ENCODE measurements around the gene NUDT17. TPM values are rescaled to one million over a fixed set of nuclear protein-coding genes. Genes with fewer than 3 reads are reported as not detected.

The NUDT17 gene
- total RNA-seq, 1 experiment from 2014 or later: 1.8 TPM

DNA sequence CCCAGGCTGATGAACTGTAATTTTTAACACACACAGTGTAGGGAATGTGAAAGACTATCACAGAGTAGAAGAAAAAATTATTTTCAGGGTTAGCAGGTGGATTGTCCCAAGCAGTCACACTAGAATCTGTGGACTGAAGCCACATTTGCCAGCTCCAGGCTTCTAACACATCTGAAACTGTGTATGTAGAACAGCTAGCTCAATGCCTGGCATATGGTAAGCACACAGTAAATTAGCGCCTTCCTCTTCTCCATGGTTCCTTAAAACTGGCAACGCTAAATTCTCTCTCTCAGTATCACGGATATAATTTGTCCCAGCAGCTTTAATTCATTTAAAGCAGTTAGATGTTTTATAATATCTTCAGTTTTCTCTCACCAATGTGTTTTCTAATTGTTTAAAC is 2.4 kb upstream of the NUDT17 start:
- no peaks in the 10 kb centered on the region for H3K79me2 ChIP-seq (ENCODE audit: insufficient read depth, low read length)
- H3K9me3 ChIP-seq (ENCODE audit: control insufficient read depth in 1 of 2, insufficient read depth in 1 of 2, low read depth in 1 of 2, low read length in 2 of 2): no peaks in the 10 kb centered on the region
- ChIA-PET RAD21 (ENCODE audit: low non-redundant PET in 1 of 2, low total read pairs in 2 of 2, uncharacterized antibody in 2 of 2, unreplicated experiment in 2 of 2) (interaction anchor here in 1 of 2 experiments (0.6 kb wide), 1 partner anchor 9 kb away, joined by 4 read pairs; no protein-coding TSS in a partner anchor), CTCF (interaction anchor here (0.6 to 7.6 kb wide), 5 partner anchors 8 to 169 kb away, joined by 3 to 87 read pairs (median 3); partner anchors contain the start of gene PIAS3), POLR2A (interaction anchor here (0.9 kb wide), 1 partner anchor 16 kb away, joined by 3 read pairs; the partner anchor contains the start of gene PIAS3)
- no peak for TF ChIP-seq POLR2A (IDR thresholded peaks at IDR 0.05; ENCODE audit: borderline replicate concordance, extremely low read depth, insufficient read depth, insufficient read length)
- TF ChIP-seq FOSL1 (IDR thresholded peaks at IDR 0.05; ENCODE audit: low read depth): no peak
- TF ChIP-seq ZFX (IDR thresholded peaks at IDR 0.05): no peak
- TF ChIP-seq TCF7L2 (IDR thresholded peaks at IDR 0.05; ENCODE audit: borderline replicate concordance, extremely low read depth, insufficient read depth, insufficient read length): no peak
- no peak for TF ChIP-seq ELF1 (IDR thresholded peaks at IDR 0.05; ENCODE audit: borderline replicate concordance, low read depth)
- no peak for TF ChIP-seq SP1 (IDR thresholded peaks at IDR 0.05; ENCODE audit: low read depth)
- ATAC-seq (no peak), DNase-seq (ENCODE audit: low read depth, low spot score) (no peak)
- BruUV-seq (replicated peaks): no TSS peak
- peaks cover 4 to 14% of the 10 kb centered on the region in 2 experiments for H3K4me1 ChIP-seq (ENCODE audit: control insufficient read depth in 1 of 2, insufficient read depth in 2 of 2, low read length in 2 of 2)
- H3K27ac ChIP-seq (ENCODE audit: low read depth, low read length): no peak overlapping the region
- no peak overlapping the region for H3K4me2 ChIP-seq (ENCODE audit: low read length)
- peaks cover 27 to 34% of the 10 kb centered on the region in 2 experiments for H3K36me3 ChIP-seq (ENCODE audit: control insufficient read depth in 1 of 2, insufficient read depth in 2 of 2, low read length in 2 of 2)
- no peaks in the 10 kb centered on the region for H4K20me1 ChIP-seq (ENCODE audit: insufficient read depth)
- H3K27me3 ChIP-seq (ENCODE audit: insufficient read depth, low read length): no peaks in the 10 kb centered on the region
- no peak overlapping the region for H2AFZ ChIP-seq (ENCODE audit: low read depth, low read length, poor library complexity, severe bottlenecking)
- no peak overlapping the region for H3K9ac ChIP-seq (ENCODE audit: low read length)
- intact Hi-C loops (cut with micrococcal nuclease): no loop called here
- H3K9me2 ChIP-seq (ENCODE audit: insufficient read depth): no peaks in the 10 kb centered on the region
- no peak overlapping the region for H3K4me3 ChIP-seq (replicated peaks in 1 of 2; ENCODE audit: low read depth in 1 of 2, low read length in 2 of 2)

- DNase-seq (ENCODE audit: low read depth, low spot score) (no peak), ATAC-seq (peak; percentile 48)
- Histone ChIP-seq H3K4me1 (ENCODE audit: control insufficient read depth in 1 of 2, insufficient read depth in 2 of 2, low read length in 2 of 2) (peaks cover 4 to 14% of the 10 kb centered on the region in 2 experiments), H3K4me2 (ENCODE audit: low read length) (peak overlapping the region; percentile 81), H3K9me3 (ENCODE audit: control insufficient read depth in 1 of 2, insufficient read depth in 1 of 2, low read depth in 1 of 2, low read length in 2 of 2) (no peaks in the 10 kb centered on the region), H3K36me3 (ENCODE audit: control insufficient read depth in 1 of 2, insufficient read depth in 2 of 2, low read length in 2 of 2) (peaks cover 32% of the 10 kb centered on the region in 2 experiments), H2AFZ (ENCODE audit: low read depth, low read length, poor library complexity, severe bottlenecking) (no peak overlapping the region), H3K4me3 (replicated peaks in 1 of 2; ENCODE audit: low read depth in 1 of 2, low read length in 2 of 2) (peak overlapping the region in 1 of 2 experiments; percentile 49; a peak in 2 of 4 replicates), H4K20me1 (ENCODE audit: insufficient read depth) (no peaks in the 10 kb centered on the region), H3K79me2 (ENCODE audit: insufficient read depth, low read length) (no peaks in the 10 kb centered on the region), H3K9me2 (ENCODE audit: insufficient read depth) (no peaks in the 10 kb centered on the region), H3K27me3 (ENCODE audit: insufficient read depth, low read length) (no peaks in the 10 kb centered on the region), H3K9ac (ENCODE audit: low read length) (peak overlapping the region; percentile 35; the same call in 1 of the 2 replicates), H3K27ac (ENCODE audit: low read depth, low read length) (no peak overlapping the region)
- TF ChIP-seq POLR2A (IDR thresholded peaks at IDR 0.05; ENCODE audit: borderline replicate concordance, extremely low read depth, insufficient read depth, insufficient read length) (no peak), POLR2AphosphoS5 (IDR thresholded peaks at IDR 0.05; ENCODE audit: low read depth, low read length) (peak; percentile 16; the same call in 1 of the 2 replicates)
- ChIA-PET RAD21 (ENCODE audit: low non-redundant PET in 1 of 2, low total read pairs in 2 of 2, uncharacterized antibody in 2 of 2, unreplicated experiment in 2 of 2) (interaction anchor here (0.5 to 1.1 kb wide), 3 partner anchors 13 to 82 kb away, joined by 3 to 4 read pairs (median 3); partner anchors contain the start of genes PIAS3 (in 1 of the 2) and RBM8A (in 1 of the 2)), POLR2A (interaction anchor here (0.6 to 3.7 kb wide), 5 partner anchors 10 to 162 kb away, joined by 3 to 17 read pairs (median 5); partner anchors contain the start of genes LIX1L and PIAS3), CTCF (interaction anchor here (0.6 to 7.6 kb wide), 19 partner anchors 8 to 190 kb away, joined by 3 to 87 read pairs (median 4); partner anchors contain the start of genes ANKRD34A, LIX1L, PIAS3 and POLR3GL)
- BruUV-seq (replicated peaks): no TSS peak
- intact Hi-C loops (cut with micrococcal nuclease): loop anchor here (1.0 to 5.0 kb wide), 2 partner anchors 62 to 169 kb away; no protein-coding TSS in a partner anchor
Observed at GRCh38 chr1:145845144-145845513, 301 bp upstream of the NUDT17 start.

Measured in HCT116 (cell line).